ENCODE results near the gene MNDA.

GRCh38 chr1:158830074-158830677 lies 975 bp upstream of the MNDA start:
- no peak for TF ChIP-seq CTCF (IDR thresholded peaks at IDR 0.05)
- TF ChIP-seq POLR2A (IDR thresholded peaks at IDR 0.05): no peak

Measured in thyroid gland (tissue), 4 donors.